ENCODE data around the gene PDE4C. TPM values are rescaled to one million over a fixed set of nuclear protein-coding genes. Genes with fewer than 3 reads are reported as not detected.

Gene PDE4C
- total RNA-seq, 2 donors from 2014 or later: 0.31 TPM; not detected in 1

GRCh38 chr19:18263324-18264136, 37.3 kb upstream of the PDE4C start:
- H3K9me3 ChIP-seq (ENCODE audit: control insufficient read depth, low read length, poor library complexity, severe bottlenecking): no peaks in the 10 kb centered on the region
- DNase-seq (no peak), ATAC-seq (no peak)
- no peaks in the 10 kb centered on the region for H3K27me3 Mint-ChIP-seq
- H3K27ac Mint-ChIP-seq: no peak overlapping the region
- peak overlapping the region; percentile 41 for H3K4me3 Mint-ChIP-seq
- H3K4me1 Mint-ChIP-seq: peaks cover 9% of the 10 kb centered on the region
- H3K36me3 Mint-ChIP-seq (ENCODE audit: low read depth): peaks cover 3% of the 10 kb centered on the region

- Mint-ChIP-seq H3K27ac (no peak overlapping the region), H3K36me3 (ENCODE audit: low read depth) (no peaks in the 10 kb centered on the region), H3K27me3 (no peaks in the 10 kb centered on the region), H3K4me1 (peaks cover 6% of the 10 kb centered on the region), H3K4me3 (no peak overlapping the region)
- H3K9me3 ChIP-seq (ENCODE audit: control insufficient read depth, low read length, poor library complexity, severe bottlenecking): no peaks in the 10 kb centered on the region
- ATAC-seq: no peak
- no peak for DNase-seq
Observed at GRCh38 chr19:18262917-18263316, 36.7 kb upstream of the PDE4C start.

GRCh38 chr19:18262144-18262543, 35.9 kb upstream of the PDE4C start:
- no peak for ATAC-seq
- Mint-ChIP-seq H3K36me3 (ENCODE audit: low read depth) (no peaks in the 10 kb centered on the region), H3K4me3 (no peak overlapping the region), H3K27ac (peak overlapping the region; percentile 70), H3K27me3 (no peaks in the 10 kb centered on the region), H3K4me1 (peaks cover 6% of the 10 kb centered on the region)
- no peak for DNase-seq
- no peaks in the 10 kb centered on the region for H3K9me3 ChIP-seq (ENCODE audit: control insufficient read depth, low read length, poor library complexity, severe bottlenecking)

- peaks cover 6% of the 10 kb centered on the region for H3K4me1 Mint-ChIP-seq
- no peaks in the 10 kb centered on the region for H3K9me3 ChIP-seq (ENCODE audit: control insufficient read depth, low read length, poor library complexity, severe bottlenecking)
- H3K27me3 Mint-ChIP-seq: no peaks in the 10 kb centered on the region
- H3K27ac Mint-ChIP-seq: peak overlapping the region; percentile 70
- ATAC-seq (no peak), DNase-seq (no peak)
- H3K36me3 Mint-ChIP-seq (ENCODE audit: low read depth): no peaks in the 10 kb centered on the region
- H3K4me3 Mint-ChIP-seq: no peak overlapping the region
Observed at GRCh38 chr19:18261474-18261873, 35.2 kb upstream of the PDE4C start.

- no peak for DNase-seq
- Mint-ChIP-seq H3K27me3 (no peaks in the 10 kb centered on the region), H3K4me3 (no peak overlapping the region), H3K36me3 (ENCODE audit: low read depth) (no peaks in the 10 kb centered on the region), H3K27ac (no peak overlapping the region), H3K4me1 (peaks cover 2% of the 10 kb centered on the region)
- no peaks in the 10 kb centered on the region for H3K9me3 ChIP-seq (ENCODE audit: control insufficient read depth, low read length, poor library complexity, severe bottlenecking)
- no peak for ATAC-seq
Observed at GRCh38 chr19:18259893-18260292, 33.7 kb upstream of the PDE4C start.

GRCh38 chr19:18257503-18258470, 31.5 kb upstream of the PDE4C start:
- H3K27ac Mint-ChIP-seq: no peak overlapping the region
- H3K4me3 Mint-ChIP-seq: no peak overlapping the region
- H3K36me3 Mint-ChIP-seq (ENCODE audit: low read depth): no peaks in the 10 kb centered on the region

GRCh38 chr19:18254546-18255503, 28.6 kb upstream of the PDE4C start:
- H3K27me3 Mint-ChIP-seq: peaks cover 23% of the 10 kb centered on the region
- H3K4me1 Mint-ChIP-seq: peaks cover 4% of the 10 kb centered on the region
- H3K36me3 Mint-ChIP-seq (ENCODE audit: low read depth): no peaks in the 10 kb centered on the region
- DNase-seq: no peak
- H3K4me3 Mint-ChIP-seq: peak overlapping the region; percentile 64
- ATAC-seq: peak; percentile 29
- H3K9me3 ChIP-seq (ENCODE audit: control insufficient read depth, low read length, poor library complexity, severe bottlenecking): no peaks in the 10 kb centered on the region
- no peak overlapping the region for H3K27ac Mint-ChIP-seq

More at GRCh38 chr19:18257503-18258470, 31.5 kb upstream of the PDE4C start:
- H3K9me3 ChIP-seq (ENCODE audit: control insufficient read depth, low read length, poor library complexity, severe bottlenecking): no peaks in the 10 kb centered on the region
- DNase-seq: no peak
- Mint-ChIP-seq H3K4me1 (peaks cover 2% of the 10 kb centered on the region), H3K27me3 (peaks cover 8% of the 10 kb centered on the region)
- ATAC-seq: no peak

GRCh38 chr19:18253716-18254115, 27.5 kb upstream of the PDE4C start:
- ATAC-seq (no peak), DNase-seq (no peak)
- Mint-ChIP-seq H3K4me3 (no peak overlapping the region), H3K27ac (no peak overlapping the region), H3K36me3 (ENCODE audit: low read depth) (no peaks in the 10 kb centered on the region), H3K27me3 (peaks cover 23% of the 10 kb centered on the region), H3K4me1 (peaks cover 4% of the 10 kb centered on the region)
- H3K9me3 ChIP-seq (ENCODE audit: control insufficient read depth, low read length, poor library complexity, severe bottlenecking): no peaks in the 10 kb centered on the region

- H3K9me3 ChIP-seq (ENCODE audit: control insufficient read depth, low read length, poor library complexity, severe bottlenecking): no peaks in the 10 kb centered on the region
- Mint-ChIP-seq H3K27ac (no peak overlapping the region), H3K4me3 (no peak overlapping the region), H3K27me3 (peaks cover 23% of the 10 kb centered on the region), H3K4me1 (peaks cover 4% of the 10 kb centered on the region), H3K36me3 (ENCODE audit: low read depth) (no peaks in the 10 kb centered on the region)
- DNase-seq: no peak
- ATAC-seq: no peak
Observed at GRCh38 chr19:18253130-18253529, 26.9 kb upstream of the PDE4C start.

GRCh38 chr19:18252370-18252717, 26.1 kb upstream of the PDE4C start:
- DNase-seq: no peak
- Mint-ChIP-seq H3K4me3 (no peak overlapping the region), H3K27me3 (peaks cover 23% of the 10 kb centered on the region), H3K27ac (no peak overlapping the region), H3K4me1 (peaks cover 4% of the 10 kb centered on the region), H3K36me3 (ENCODE audit: low read depth) (no peaks in the 10 kb centered on the region)
- no peak for ATAC-seq
- no peaks in the 10 kb centered on the region for H3K9me3 ChIP-seq (ENCODE audit: control insufficient read depth, low read length, poor library complexity, severe bottlenecking)

- H3K9me3 ChIP-seq (ENCODE audit: control insufficient read depth, low read length, poor library complexity, severe bottlenecking): no peaks in the 10 kb centered on the region
- ATAC-seq (peak; percentile 82), DNase-seq (peak; percentile 57 to 75 (median 60))
- no peaks in the 10 kb centered on the region for H3K36me3 Mint-ChIP-seq (ENCODE audit: low read depth)
- no peak overlapping the region for H3K27ac Mint-ChIP-seq
- peaks cover 23% of the 10 kb centered on the region for H3K27me3 Mint-ChIP-seq
- H3K4me1 Mint-ChIP-seq: peaks cover 4% of the 10 kb centered on the region
- H3K4me3 Mint-ChIP-seq: no peak overlapping the region
Observed at GRCh38 chr19:18251587-18252369, 25.5 kb upstream of the PDE4C start.

GRCh38 chr19:18249834-18250233, 23.6 kb upstream of the PDE4C start:
- H3K27ac Mint-ChIP-seq: no peak overlapping the region
- peaks cover 23% of the 10 kb centered on the region for H3K27me3 Mint-ChIP-seq
- no peaks in the 10 kb centered on the region for H3K9me3 ChIP-seq (ENCODE audit: control insufficient read depth, low read length, poor library complexity, severe bottlenecking)
- no peak for DNase-seq
- no peak overlapping the region for H3K4me3 Mint-ChIP-seq
- no peak for ATAC-seq
- H3K4me1 Mint-ChIP-seq: peaks cover 4% of the 10 kb centered on the region
- no peaks in the 10 kb centered on the region for H3K36me3 Mint-ChIP-seq (ENCODE audit: low read depth)

Data from T-helper 17 cell (primary cell).